Activated naive CD8-positive, alpha-beta T cell treated with anti-CD3 and anti-CD28 coated beads for 36 hours (primary cell): ENCODE data around the gene CALCOCO1. TPM values are rescaled to one million over a fixed set of nuclear protein-coding genes. Genes with fewer than 3 reads are reported as not detected.
"Not testable (repeated sequence)": the region's sequence is repeated elsewhere in the genome, so short reads cannot be mapped to it uniquely, and the experiment has no call there.

Experiments used
- DNase-seq: peaks from one replicate; pipeline ENCODE4 v3.0.0; 2021
- H3K27ac Mint-ChIP-seq: one replicate; pipeline ENCODE4 v1.8.0; 2022; ENCODE audit warnings: mild to moderate bottlenecking, moderate library complexity, mixed read lengths
- H3K27me3 Mint-ChIP-seq: one replicate; pipeline ENCODE4 v1.8.0; 2022; ENCODE audit warnings: mild to moderate bottlenecking, mixed read lengths
- H3K36me3 Mint-ChIP-seq: one replicate; pipeline ENCODE4 v1.8.0; 2021; ENCODE audit warnings: mild to moderate bottlenecking, mixed read lengths
- H3K4me1 Mint-ChIP-seq: one replicate; pipeline ENCODE4 v1.8.0; 2021; ENCODE audit warnings: mixed read lengths
- H3K4me3 Mint-ChIP-seq: one replicate; pipeline ENCODE4 v1.8.0; 2022; ENCODE audit warnings: mild to moderate bottlenecking, moderate library complexity, mixed read lengths
- H3K9me3 Mint-ChIP-seq: one replicate; pipeline ENCODE4 v1.8.0; 2022; ENCODE audit warnings: mixed read lengths
- total RNA-seq, 2 experiments: library from RNA; stranded (reverse); gene quantifications; one replicate each; pipeline ENCODE4 v1.2.3, GENCODE V29; 2021

Gene CALCOCO1
- total RNA-seq, 2 experiments from 2014 or later: 8.8 to 9.6 TPM

- Mint-ChIP-seq H3K27me3 (no peaks in the 10 kb centered on the region), H3K9me3 (no peaks in the 10 kb centered on the region), H3K4me1 (peaks cover 13% of the 10 kb centered on the region), H3K36me3 (no peaks in the 10 kb centered on the region), H3K4me3 (peak overlapping the region; percentile 87), H3K27ac (peak overlapping the region; percentile 93)
- no peak for DNase-seq
These were observed 954 bp upstream of the CALCOCO1 start for GRCh38 chr12:53728206-53728605.

DNA sequence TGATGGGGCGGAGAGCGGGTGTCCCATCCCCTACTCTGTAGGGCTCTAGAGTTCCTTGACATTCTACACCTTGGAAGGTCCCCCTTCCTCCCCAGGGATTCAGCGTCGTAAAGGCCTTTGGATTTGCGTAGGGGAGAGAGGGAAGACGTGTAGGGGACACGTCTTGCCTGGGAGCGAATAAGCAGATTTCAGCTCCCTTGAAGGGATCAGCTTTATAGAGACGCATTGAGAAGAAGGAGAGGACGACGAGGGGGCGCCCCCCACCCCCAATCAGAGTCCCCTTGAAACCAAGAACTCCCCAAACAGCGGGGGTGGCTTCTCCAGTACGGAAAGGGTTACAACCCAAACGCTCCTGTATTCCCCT is 324 bp downstream of the CALCOCO1 start:
- H3K9me3 Mint-ChIP-seq: no peaks in the 10 kb centered on the region
- H3K27ac Mint-ChIP-seq: peak overlapping the region; percentile 93
- peaks cover 15% of the 10 kb centered on the region for H3K4me1 Mint-ChIP-seq
- H3K4me3 Mint-ChIP-seq: peak overlapping the region; percentile 87
- no peaks in the 10 kb centered on the region for H3K36me3 Mint-ChIP-seq
- no peak for DNase-seq
- no peaks in the 10 kb centered on the region for H3K27me3 Mint-ChIP-seq

DNA sequence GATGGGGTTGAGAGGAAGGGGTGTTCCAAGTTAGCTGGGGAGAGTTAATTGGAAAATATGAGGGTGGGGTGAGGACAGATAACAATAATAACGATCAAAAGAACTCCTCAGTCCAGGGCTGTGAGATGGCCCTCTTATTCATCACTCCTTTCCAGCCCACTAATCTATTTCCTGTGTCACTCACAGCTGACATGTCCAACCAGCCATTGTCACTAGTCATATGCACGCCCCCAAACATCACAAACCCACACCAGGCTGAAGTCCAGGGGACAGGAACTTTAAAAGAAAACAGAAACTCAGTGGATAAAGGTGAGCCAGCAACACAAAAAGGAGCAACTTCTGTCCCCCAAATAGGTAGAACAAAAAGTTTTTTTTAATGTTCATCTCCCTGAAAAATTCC is 911 bp downstream of the CALCOCO1 start:
- DNase-seq: no peak
- Mint-ChIP-seq H3K27ac (no peak overlapping the region), H3K4me1 (peaks cover 15% of the 10 kb centered on the region)

DNA sequence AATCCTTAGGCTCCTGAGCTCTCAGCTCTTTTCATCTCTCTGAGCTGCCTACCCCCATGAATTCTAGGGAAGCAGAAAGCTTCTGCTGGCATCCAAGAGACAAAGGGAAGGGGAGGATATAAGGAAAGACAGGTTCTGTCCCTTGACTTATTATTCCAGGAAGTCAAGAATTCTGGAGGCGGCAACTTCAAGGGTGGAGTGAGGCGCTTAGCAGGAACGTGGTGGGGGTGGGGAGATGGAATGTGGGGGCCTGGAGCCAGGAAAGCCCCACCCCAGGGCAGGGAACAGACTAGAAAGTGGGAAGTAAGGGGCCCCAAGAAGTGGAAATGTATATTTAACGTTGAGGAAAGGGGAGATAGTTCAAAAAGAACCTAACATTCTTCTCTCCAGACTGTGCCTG is 1.4 kb downstream of the CALCOCO1 start:
- Mint-ChIP-seq H3K27ac (no peak overlapping the region), H3K9me3 (no peaks in the 10 kb centered on the region), H3K4me3 (peak overlapping the region; percentile 87), H3K36me3 (no peaks in the 10 kb centered on the region), H3K4me1 (peaks cover 15% of the 10 kb centered on the region), H3K27me3 (no peaks in the 10 kb centered on the region)
- DNase-seq: no peak

More for the DNA sequence above, 911 bp downstream of the CALCOCO1 start:
- Mint-ChIP-seq H3K36me3 (no peaks in the 10 kb centered on the region), H3K27me3 (no peaks in the 10 kb centered on the region), H3K9me3 (no peaks in the 10 kb centered on the region), H3K4me3 (peak overlapping the region; percentile 87)

GRCh38 chr12:53722450-53723041 is 4.7 kb downstream of the CALCOCO1 start:
- DNase-seq: no peak
- peaks cover 10% of the 10 kb centered on the region for H3K4me1 Mint-ChIP-seq
- H3K27me3 Mint-ChIP-seq: no peaks in the 10 kb centered on the region
- H3K27ac Mint-ChIP-seq: no peak overlapping the region
- no peaks in the 10 kb centered on the region for H3K36me3 Mint-ChIP-seq
- H3K4me3 Mint-ChIP-seq: no peak overlapping the region
- no peaks in the 10 kb centered on the region for H3K9me3 Mint-ChIP-seq

GRCh38 chr12:53720946-53721345 is 6.3 kb downstream of the CALCOCO1 start:
- no peak for DNase-seq
- Mint-ChIP-seq H3K4me1 (peaks cover 2% of the 10 kb centered on the region), H3K36me3 (no peaks in the 10 kb centered on the region), H3K27me3 (no peaks in the 10 kb centered on the region), H3K27ac (no peak overlapping the region), H3K9me3 (no peaks in the 10 kb centered on the region), H3K4me3 (no peak overlapping the region)

DNA sequence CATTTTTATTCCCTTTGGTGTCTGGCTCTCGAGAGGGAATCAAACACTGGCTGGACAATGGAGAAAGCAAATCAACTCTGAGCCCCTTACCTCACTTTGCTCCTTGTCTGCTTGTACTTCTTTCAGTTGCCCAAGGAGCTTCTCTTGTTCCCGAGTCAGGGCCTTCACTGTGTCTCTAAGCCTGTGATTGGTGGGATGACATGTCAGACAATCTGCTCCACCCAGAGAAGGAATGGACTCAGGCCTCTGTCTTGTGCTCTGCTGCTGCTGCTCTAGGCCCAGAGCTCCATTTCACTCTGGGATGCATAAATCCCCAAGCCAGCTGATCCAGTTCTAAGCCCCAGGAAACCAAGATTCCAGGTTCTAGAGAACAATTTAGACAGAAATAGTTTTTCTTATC is 7.6 kb downstream of the CALCOCO1 start:
- Mint-ChIP-seq H3K4me1 (peaks cover 2% of the 10 kb centered on the region), H3K9me3 (no peaks in the 10 kb centered on the region), H3K27me3 (no peaks in the 10 kb centered on the region), H3K4me3 (no peak overlapping the region), H3K27ac (no peak overlapping the region), H3K36me3 (no peaks in the 10 kb centered on the region)
- DNase-seq: no peak

GRCh38 chr12:53718567-53718966 is 8.7 kb downstream of the CALCOCO1 start:
- not testable (repeated sequence) for DNase-seq, H3K4me3 Mint-ChIP-seq, H3K4me1 Mint-ChIP-seq, H3K27me3 Mint-ChIP-seq, H3K36me3 Mint-ChIP-seq, H3K27ac Mint-ChIP-seq, H3K9me3 Mint-ChIP-seq

DNA sequence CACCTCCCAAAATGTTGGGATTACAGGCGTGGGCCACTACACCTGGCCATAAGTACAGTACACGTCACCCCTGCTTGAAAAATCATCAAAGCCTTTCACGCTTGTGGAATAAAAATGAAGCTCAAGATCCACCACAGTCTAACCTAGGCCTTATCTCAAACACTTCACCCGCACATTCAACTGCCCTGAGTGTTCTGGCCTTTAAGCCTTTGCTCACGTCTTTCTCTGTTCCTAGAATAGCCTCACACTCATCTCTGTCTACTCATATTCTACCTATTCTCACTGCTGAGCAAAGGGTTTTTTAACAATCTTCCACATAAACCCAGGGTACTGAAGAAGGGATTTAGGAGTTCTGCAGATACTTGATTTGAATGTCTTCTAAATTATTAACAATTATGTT is 9.9 kb downstream of the CALCOCO1 start:
- no peaks in the 10 kb centered on the region for H3K9me3 Mint-ChIP-seq
- no peak for DNase-seq
- no peaks in the 10 kb centered on the region for H3K27me3 Mint-ChIP-seq
- H3K36me3 Mint-ChIP-seq: no peaks in the 10 kb centered on the region
- H3K27ac Mint-ChIP-seq: no peak overlapping the region
- H3K4me3 Mint-ChIP-seq: no peak overlapping the region
- H3K4me1 Mint-ChIP-seq: no peaks in the 10 kb centered on the region

DNA sequence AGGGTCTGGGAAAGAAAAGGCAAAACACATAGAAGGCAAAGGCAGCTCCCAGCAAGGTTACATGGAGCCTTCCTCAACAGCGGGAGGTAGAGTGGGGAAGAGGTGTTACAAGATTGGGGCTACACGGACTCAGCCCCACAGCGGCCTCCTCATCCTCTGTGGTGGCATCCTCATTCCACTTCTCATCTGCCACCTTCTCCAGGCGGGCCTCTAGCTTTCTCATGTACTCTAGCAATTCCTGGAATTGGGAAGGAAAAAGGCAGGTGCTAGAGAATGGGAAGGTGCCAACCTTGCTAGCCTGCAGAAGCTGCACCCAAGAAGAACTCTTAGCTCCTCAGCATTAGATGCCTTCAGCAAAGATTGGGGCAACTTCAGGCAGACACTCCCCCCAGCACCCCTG is 13.2 kb downstream of the CALCOCO1 start:
- no peak overlapping the region for H3K27ac Mint-ChIP-seq

GRCh38 chr12:53713516-53713915 is 13.7 kb downstream of the CALCOCO1 start:
- H3K4me1 Mint-ChIP-seq: no peaks in the 10 kb centered on the region
- H3K27me3 Mint-ChIP-seq: no peaks in the 10 kb centered on the region
- no peak overlapping the region for H3K27ac Mint-ChIP-seq
- H3K4me3 Mint-ChIP-seq: no peak overlapping the region
- no peak for DNase-seq
- no peaks in the 10 kb centered on the region for H3K9me3 Mint-ChIP-seq
- no peaks in the 10 kb centered on the region for H3K36me3 Mint-ChIP-seq

More for the DNA sequence above, 13.2 kb downstream of the CALCOCO1 start:
- DNase-seq: no peak
- no peaks in the 10 kb centered on the region for H3K9me3 Mint-ChIP-seq
- H3K4me1 Mint-ChIP-seq: no peaks in the 10 kb centered on the region
- no peak overlapping the region for H3K4me3 Mint-ChIP-seq
- H3K36me3 Mint-ChIP-seq: no peaks in the 10 kb centered on the region
- no peaks in the 10 kb centered on the region for H3K27me3 Mint-ChIP-seq

GRCh38 chr12:53712059-53712643 is 15.1 kb downstream of the CALCOCO1 start:
- no peaks in the 10 kb centered on the region for H3K36me3 Mint-ChIP-seq
- no peak for DNase-seq
- no peak overlapping the region for H3K4me3 Mint-ChIP-seq
- no peaks in the 10 kb centered on the region for H3K27me3 Mint-ChIP-seq
- no peaks in the 10 kb centered on the region for H3K9me3 Mint-ChIP-seq
- H3K4me1 Mint-ChIP-seq: no peaks in the 10 kb centered on the region
- H3K27ac Mint-ChIP-seq: no peak overlapping the region

GRCh38 chr12:53710091-53710490 is 17.2 kb downstream of the CALCOCO1 start:
- Mint-ChIP-seq H3K27ac (no peak overlapping the region), H3K9me3 (no peaks in the 10 kb centered on the region), H3K36me3 (no peaks in the 10 kb centered on the region), H3K4me1 (no peaks in the 10 kb centered on the region), H3K4me3 (no peak overlapping the region), H3K27me3 (peaks cover 13% of the 10 kb centered on the region)
- DNase-seq: no peak

DNA sequence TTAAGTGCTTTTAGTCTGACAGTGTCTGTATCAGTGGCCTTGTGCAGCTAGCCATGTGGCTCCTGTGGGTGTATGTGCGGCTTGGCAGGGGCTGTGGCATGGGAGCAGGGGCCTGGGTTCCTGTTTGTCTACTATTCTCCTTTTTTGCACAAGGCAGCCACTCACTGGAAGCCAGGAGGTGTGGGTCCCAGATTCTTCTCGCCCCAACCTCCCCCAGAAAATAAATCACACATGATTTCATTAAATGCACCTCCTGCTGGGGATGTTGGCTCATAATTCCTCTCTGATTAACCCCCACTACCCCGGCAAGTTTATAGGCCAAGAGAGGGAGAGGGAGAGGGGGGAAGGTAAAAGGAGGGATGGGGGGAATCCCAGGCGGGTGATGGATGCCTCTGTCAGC is 17.6 kb downstream of the CALCOCO1 start:
- Mint-ChIP-seq H3K4me3 (no peak overlapping the region), H3K9me3 (no peaks in the 10 kb centered on the region), H3K27ac (no peak overlapping the region), H3K4me1 (no peaks in the 10 kb centered on the region), H3K27me3 (peaks cover 13% of the 10 kb centered on the region), H3K36me3 (no peaks in the 10 kb centered on the region)
- no peak for DNase-seq

- Mint-ChIP-seq H3K27ac (no peak overlapping the region), H3K4me1 (peaks cover 4% of the 10 kb centered on the region), H3K36me3 (no peaks in the 10 kb centered on the region), H3K27me3 (peaks cover 45% of the 10 kb centered on the region), H3K4me3 (no peak overlapping the region), H3K9me3 (no peaks in the 10 kb centered on the region)
- DNase-seq: no peak
These were observed 21.2 kb downstream of the CALCOCO1 start for GRCh38 chr12:53706080-53706479.

DNA sequence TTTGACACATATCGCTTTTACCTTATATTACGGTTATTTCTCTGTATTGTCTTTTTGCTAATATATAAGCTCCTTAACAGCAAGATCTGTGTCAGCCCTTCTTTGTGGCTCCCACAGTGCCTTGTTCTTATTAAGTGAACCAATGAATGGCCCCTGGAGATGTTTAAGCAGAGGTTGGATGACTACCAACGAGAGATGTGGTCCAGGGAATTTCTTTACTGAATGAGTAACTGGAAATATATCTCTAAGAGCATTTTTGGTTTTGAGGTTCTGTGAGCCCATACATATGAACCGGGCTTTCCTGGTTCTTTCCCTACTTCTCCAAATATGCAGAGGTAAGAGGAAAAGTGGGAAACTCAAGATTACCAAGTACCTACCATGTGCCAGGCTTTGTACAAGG is 23.5 kb downstream of the CALCOCO1 start:
- no peak for DNase-seq
- Mint-ChIP-seq H3K9me3 (no peaks in the 10 kb centered on the region), H3K27ac (no peak overlapping the region), H3K36me3 (no peaks in the 10 kb centered on the region), H3K4me1 (peaks cover 4% of the 10 kb centered on the region), H3K4me3 (no peak overlapping the region), H3K27me3 (peaks cover 61% of the 10 kb centered on the region)
